HG03571 (cell line): ENCODE measurements around the gene SLFN11.
"Not testable (repeated sequence)": the region's sequence is repeated elsewhere in the genome, so short reads cannot be mapped to it uniquely, and the experiment has no call there.

Experiments used
- ATAC-seq: cut with Tn5 transposase; IDR thresholded peaks from one replicate; pipeline ENCODE4 v1.9.1; 2021; ENCODE audit not compliant: unreplicated experiment

SLFN11 gene

GRCh38 chr17:35368081-35368830 is 5.2 kb downstream of the SLFN11 start:
- ATAC-seq: peak; percentile 87

GRCh38 chr17:35361027-35361426 is 12.4 kb downstream of the SLFN11 start:
- ATAC-seq: no peak

GRCh38 chr17:35359398-35359797 is 14.0 kb downstream of the SLFN11 start:
- no peak for ATAC-seq

- no peak for ATAC-seq
These were observed 21.1 kb downstream of the SLFN11 start for GRCh38 chr17:35352284-35352683.

- ATAC-seq: no peak
These were observed 22.9 kb downstream of the SLFN11 start for GRCh38 chr17:35350493-35350892.

- ATAC-seq: no peak
These were observed 27.3 kb downstream of the SLFN11 start for GRCh38 chr17:35345926-35346771.

- ATAC-seq: no peak
These were observed 27.9 kb downstream of the SLFN11 start for GRCh38 chr17:35345445-35345925.

- ATAC-seq: no peak
These were observed 29.2 kb downstream of the SLFN11 start for GRCh38 chr17:35344262-35344661.

GRCh38 chr17:35342276-35342675 is 31.1 kb downstream of the SLFN11 start:
- ATAC-seq: no peak

- ATAC-seq: no peak
These were observed 31.9 kb downstream of the SLFN11 start for GRCh38 chr17:35341411-35341992.

GRCh38 chr17:35338230-35338629 is 35.2 kb downstream of the SLFN11 start:
- ATAC-seq: no peak

- ATAC-seq: no peak
These were observed 36.1 kb downstream of the SLFN11 start for GRCh38 chr17:35337364-35337763.

GRCh38 chr17:35333578-35333977 is 39.8 kb downstream of the SLFN11 start:
- not testable (repeated sequence) for ATAC-seq

- no peak for ATAC-seq
These were observed 50.7 kb downstream of the SLFN11 start for GRCh38 chr17:35322749-35323148.

- no peak for ATAC-seq
These were observed 57.5 kb downstream of the SLFN11 start for GRCh38 chr17:35315971-35316370.

GRCh38 chr17:35315283-35315682 is 58.1 kb downstream of the SLFN11 start:
- no peak for ATAC-seq

GRCh38 chr17:35314415-35315216 is 58.8 kb downstream of the SLFN11 start:
- no peak for ATAC-seq

- ATAC-seq: no peak
These were observed 59.5 kb downstream of the SLFN11 start for GRCh38 chr17:35313875-35314409.

- ATAC-seq: no peak
These were observed 60.4 kb downstream of the SLFN11 start for GRCh38 chr17:35312790-35313711.
